ENCODE measurements around the gene PCTP.

The PCTP gene

DNA sequence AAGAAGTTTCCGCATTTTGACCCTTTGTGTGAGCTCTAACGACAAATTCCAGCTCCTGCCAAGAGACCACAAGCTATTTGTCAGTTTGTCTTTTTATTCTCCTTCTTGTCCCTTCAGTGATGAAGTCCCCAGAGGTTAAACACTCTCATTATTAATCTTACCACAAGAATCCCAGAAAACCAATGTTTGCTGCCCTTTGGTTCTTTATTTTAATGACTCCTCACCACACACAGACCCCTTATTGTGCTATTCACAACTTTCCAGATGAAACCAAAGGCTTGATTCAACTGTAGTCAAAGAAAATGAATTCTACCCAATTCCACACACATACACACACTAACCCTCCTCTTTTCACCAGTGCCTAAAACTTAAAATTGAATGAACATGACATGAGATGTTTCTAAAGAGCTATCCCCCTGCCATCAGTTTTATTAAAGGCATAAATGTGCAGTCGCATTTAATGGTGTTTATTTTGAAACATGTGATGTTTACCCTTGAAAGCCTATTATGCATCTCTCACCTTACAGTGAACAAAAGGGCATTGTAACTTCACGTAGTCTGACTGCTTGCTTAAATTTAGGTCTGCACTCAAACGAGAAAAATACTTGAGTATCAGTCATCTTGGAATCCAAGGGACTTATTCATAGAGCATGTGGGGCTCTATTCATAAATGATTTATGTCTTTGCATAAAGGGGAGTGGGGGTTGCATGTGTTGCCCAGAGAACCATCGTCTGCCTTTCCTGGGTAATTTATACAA lies 44.1 kb downstream of the PCTP start:
- TF ChIP-seq, protein P1, sequence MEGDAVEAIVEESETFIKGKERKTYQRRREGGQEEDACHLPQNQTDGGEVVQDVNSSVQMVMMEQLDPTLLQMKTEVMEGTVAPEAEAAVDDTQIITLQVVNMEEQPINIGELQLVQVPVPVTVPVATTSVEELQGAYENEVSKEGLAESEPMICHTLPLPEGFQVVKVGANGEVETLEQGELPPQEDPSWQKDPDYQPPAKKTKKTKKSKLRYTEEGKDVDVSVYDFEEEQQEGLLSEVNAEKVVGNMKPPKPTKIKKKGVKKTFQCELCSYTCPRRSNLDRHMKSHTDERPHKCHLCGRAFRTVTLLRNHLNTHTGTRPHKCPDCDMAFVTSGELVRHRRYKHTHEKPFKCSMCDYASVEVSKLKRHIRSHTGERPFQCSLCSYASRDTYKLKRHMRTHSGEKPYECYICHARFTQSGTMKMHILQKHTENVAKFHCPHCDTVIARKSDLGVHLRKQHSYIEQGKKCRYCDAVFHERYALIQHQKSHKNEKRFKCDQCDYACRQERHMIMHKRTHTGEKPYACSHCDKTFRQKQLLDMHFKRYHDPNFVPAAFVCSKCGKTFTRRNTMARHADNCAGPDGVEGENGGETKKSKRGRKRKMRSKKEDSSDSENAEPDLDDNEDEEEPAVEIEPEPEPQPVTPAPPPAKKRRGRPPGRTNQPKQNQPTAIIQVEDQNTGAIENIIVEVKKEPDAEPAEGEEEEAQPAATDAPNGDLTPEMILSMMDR (IDR thresholded peaks at IDR 0.05; ENCODE audit: insufficient read depth, missing control alignments): no peak
- DNase-seq (ENCODE audit: insufficient read length, low spot score) (no peak), FAIRE-seq (no peak)

- DNase-seq (ENCODE audit: insufficient read length, low spot score): no peak
- FAIRE-seq: no peak
These were observed 56.1 kb downstream of the PCTP start for GRCh38 chr17:55806745-55807495.

DNA sequence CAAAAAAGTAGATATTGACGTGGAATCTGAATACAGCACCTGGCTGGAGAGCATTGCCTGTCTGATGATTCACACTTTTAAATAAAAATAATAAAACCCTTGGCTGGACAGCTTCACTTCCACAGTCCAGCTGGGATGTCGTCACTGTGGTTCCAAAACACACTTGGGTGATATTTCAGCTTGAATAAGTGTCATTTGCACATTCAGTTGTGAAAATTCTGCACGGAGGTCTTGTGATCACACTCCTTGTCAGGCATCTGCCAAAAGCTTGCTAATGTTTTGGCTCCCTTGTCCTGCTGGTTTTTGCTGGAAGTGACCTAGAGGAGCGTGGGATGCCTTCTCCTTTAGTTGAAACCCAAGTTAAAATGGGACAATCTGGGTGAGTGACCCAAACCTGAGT lies 60.7 kb downstream of the PCTP start:
- FAIRE-seq (no peak), DNase-seq (ENCODE audit: insufficient read length, low spot score) (no peak)
- TF ChIP-seq, protein P1 (IDR thresholded peaks at IDR 0.05; ENCODE audit: insufficient read depth, missing control alignments): no peak

More at GRCh38 chr17:55806745-55807495, 56.1 kb downstream of the PCTP start:
- TF ChIP-seq, protein P1 (IDR thresholded peaks at IDR 0.05; ENCODE audit: insufficient read depth, missing control alignments): no peak

- TF ChIP-seq, protein P1 (IDR thresholded peaks at IDR 0.05; ENCODE audit: insufficient read depth, missing control alignments): no peak
- FAIRE-seq: no peak
These were observed 61.5 kb downstream of the PCTP start for GRCh38 chr17:55812323-55812722.

DNA sequence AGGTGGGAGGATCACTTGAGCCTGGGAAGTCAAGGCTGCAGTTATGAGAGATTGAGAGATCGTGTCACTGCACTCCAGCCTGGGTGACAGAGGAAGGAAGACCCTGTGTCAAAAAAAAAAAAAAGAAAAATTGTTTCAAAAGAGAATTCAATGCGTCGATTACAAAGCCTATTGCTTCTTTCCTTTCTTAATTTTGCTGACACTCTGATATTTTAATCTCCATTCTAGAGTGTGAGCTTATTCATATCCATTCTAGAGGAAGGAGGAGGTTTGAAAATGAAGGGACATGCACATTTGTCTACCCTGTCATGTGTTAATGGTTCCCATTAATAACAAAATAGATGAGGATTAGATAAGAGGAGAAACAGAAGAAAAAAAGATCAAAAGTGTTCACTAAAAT lies 63.1 kb downstream of the PCTP start:
- TF ChIP-seq, protein P1 (IDR thresholded peaks at IDR 0.05; ENCODE audit: insufficient read depth, missing control alignments): no peak
- no peak for DNase-seq (ENCODE audit: insufficient read length, low spot score)
- FAIRE-seq: no peak

More at GRCh38 chr17:55812323-55812722, 61.5 kb downstream of the PCTP start:
- no peak for DNase-seq (ENCODE audit: insufficient read length, low spot score)

GRCh38 chr17:55814377-55814776 lies 63.5 kb downstream of the PCTP start:
- no peak for DNase-seq (ENCODE audit: insufficient read length, low spot score)
- FAIRE-seq: no peak
- TF ChIP-seq, protein P1 (IDR thresholded peaks at IDR 0.05; ENCODE audit: insufficient read depth, missing control alignments): no peak

Measured in D721Med (cell line).